OCI-LY3 (cell line): ENCODE data around the gene RAD9B.
"Not testable (repeated sequence)": the region's sequence is repeated elsewhere in the genome, so short reads cannot be mapped to it uniquely, and the experiment has no call there.

ENCODE experiments used
- H2AFZ ChIP-seq: fragments of 200-600, 300-600 bp; shearing (Covaris generic); 2 replicates; pipeline ENCODE4 v1.6.0; 2014; ENCODE audit warnings: antibody characterized with exemption, low read depth, low read length
- H3K27ac ChIP-seq: fragments of 200-600, 300-600 bp; sonication (generic); 2 replicates; pipeline ENCODE4 v1.5.1; 2014; ENCODE audit warnings: mild to moderate bottlenecking, low read length, moderate library complexity, mixed read lengths
- H3K27me3 ChIP-seq: fragments of 200-600, 300-600 bp; sonication (generic); 2 replicates; pipeline ENCODE4 v1.6.1; 2014; ENCODE audit warnings: low read depth, low read length, mixed read lengths
- H3K36me3 ChIP-seq: fragments of 200-600, 300-600 bp; sonication (generic); replicated peaks from 2 replicates; pipeline ENCODE3; 2014; ENCODE audit warnings: low read depth, low read length, mixed read lengths
- H3K4me1 ChIP-seq: fragments of 300-600, 200-600 bp; sonication (generic); 2 replicates; pipeline ENCODE4 v1.6.1; 2014; ENCODE audit warnings: low read length, mixed read lengths
- H3K4me2 ChIP-seq: fragments of 200-600, 300-600 bp; sonication (generic); 2 replicates; pipeline ENCODE4 v1.6.1; 2014; ENCODE audit warnings: low read length, mixed read lengths
- H3K4me3 ChIP-seq: fragments of 300-600, 200-600 bp; sonication (generic); 2 replicates; pipeline ENCODE4 v1.5.1; 2014; ENCODE audit warnings: antibody characterized with exemption, mild to moderate bottlenecking, low read length, moderate library complexity
- H3K79me2 ChIP-seq: fragments of 300-600, 200-600 bp; shearing (Covaris generic); 2 replicates; pipeline ENCODE4 v1.6.1; 2014; ENCODE audit warnings: mild to moderate bottlenecking, low read length, mixed read lengths
- H3K9ac ChIP-seq: fragments of 300-600, 200-600 bp; shearing (Covaris generic); 2 replicates; pipeline ENCODE4 v1.6.0; 2014; ENCODE audit warnings: mild to moderate bottlenecking, low read length, moderate library complexity
- H3K9me3 ChIP-seq: fragments of 200-600, 300-600 bp; shearing (Covaris generic); 2 replicates; pipeline ENCODE4 v1.6.1; 2014; ENCODE audit warnings: low read length, mixed read lengths; ENCODE audit not compliant: insufficient read depth
- H4K20me1 ChIP-seq: fragments of 200-600, 300-600 bp; sonication (generic); 2 replicates; pipeline ENCODE4 v1.6.1; 2016; ENCODE audit warnings: low read length, mixed read lengths; ENCODE audit not compliant: insufficient read depth
- CTCF ChIP-seq: fragments of 200-600, 300-600 bp; sonication (generic); IDR thresholded peaks from 2 replicates; pipeline ENCODE4 v1.5.1; 2014; ENCODE audit warnings: antibody characterized with exemption, low read length, low read depth
- EZH2phosphoT487 ChIP-seq: fragments of 200-600 bp; shearing (Covaris generic); IDR thresholded peaks from 2 replicates; pipeline ENCODE4 v1.6.1; 2018; ENCODE audit warnings: antibody characterized with exemption, mixed run types, low read depth

Gene RAD9B

GRCh38 chr12:110538869-110539622 lies 36.9 kb downstream of the RAD9B start:
- Histone ChIP-seq H3K79me2 (peaks cover 25% of the 10 kb centered on the region), H3K27me3 (no peaks in the 10 kb centered on the region), H3K9me3 (no peaks in the 10 kb centered on the region), H3K27ac (no peak overlapping the region), H4K20me1 (peaks cover 57% of the 10 kb centered on the region), H3K9ac (no peak overlapping the region), H3K4me1 (peaks cover 11% of the 10 kb centered on the region), H3K36me3 (peaks cover 78% of the 10 kb centered on the region), H2AFZ (no peak overlapping the region), H3K4me3 (no peak overlapping the region), H3K4me2 (no peak overlapping the region)
- TF ChIP-seq CTCF (no peak), EZH2phosphoT487 (no peak)

- no peaks in the 10 kb centered on the region for H3K27me3 ChIP-seq
- no peak overlapping the region for H3K4me2 ChIP-seq
- H3K27ac ChIP-seq: no peak overlapping the region
- H3K36me3 ChIP-seq: peaks cover 72% of the 10 kb centered on the region
- H3K79me2 ChIP-seq: peaks cover 25% of the 10 kb centered on the region
- TF ChIP-seq CTCF (no peak), EZH2phosphoT487 (no peak)
- H3K9ac ChIP-seq: no peak overlapping the region
- H3K9me3 ChIP-seq: no peaks in the 10 kb centered on the region
- no peak overlapping the region for H3K4me3 ChIP-seq
- peaks cover 47% of the 10 kb centered on the region for H4K20me1 ChIP-seq
- H3K4me1 ChIP-seq: peaks cover 11% of the 10 kb centered on the region
- no peak overlapping the region for H2AFZ ChIP-seq
Measured at GRCh38 chr12:110540048-110540447, 37.9 kb downstream of the RAD9B start.

GRCh38 chr12:110543252-110543959 lies 41.3 kb downstream of the RAD9B start:
- no peak for TF ChIP-seq CTCF
- TF ChIP-seq EZH2phosphoT487: no peak
- Histone ChIP-seq H3K36me3 (peaks cover 55% of the 10 kb centered on the region), H3K4me1 (peaks cover 11% of the 10 kb centered on the region), H3K79me2 (peaks cover 51% of the 10 kb centered on the region), H3K9me3 (no peaks in the 10 kb centered on the region), H3K27me3 (no peaks in the 10 kb centered on the region), H3K9ac (no peak overlapping the region), H3K4me3 (no peak overlapping the region), H2AFZ (no peak overlapping the region), H3K27ac (no peak overlapping the region), H3K4me2 (no peak overlapping the region), H4K20me1 (peaks cover 50% of the 10 kb centered on the region)

- H3K4me3 ChIP-seq: no peak overlapping the region
- TF ChIP-seq CTCF (no peak), EZH2phosphoT487 (no peak)
- peaks cover 50% of the 10 kb centered on the region for H4K20me1 ChIP-seq
- no peak overlapping the region for H3K27ac ChIP-seq
- H3K4me1 ChIP-seq: peaks cover 11% of the 10 kb centered on the region
- no peaks in the 10 kb centered on the region for H3K27me3 ChIP-seq
- peaks cover 55% of the 10 kb centered on the region for H3K36me3 ChIP-seq
- no peak overlapping the region for H3K9ac ChIP-seq
- peaks cover 56% of the 10 kb centered on the region for H3K79me2 ChIP-seq
- H3K9me3 ChIP-seq: no peaks in the 10 kb centered on the region
- no peak overlapping the region for H2AFZ ChIP-seq
- H3K4me2 ChIP-seq: no peak overlapping the region
Measured at GRCh38 chr12:110543965-110544364, 41.8 kb downstream of the RAD9B start.

- not testable (repeated sequence) for H2AFZ ChIP-seq, H3K9ac ChIP-seq, H3K4me1 ChIP-seq, H3K27ac ChIP-seq, H3K27me3 ChIP-seq, H3K4me3 ChIP-seq, H3K4me2 ChIP-seq, H3K9me3 ChIP-seq
- Histone ChIP-seq H3K79me2 (peaks cover 62% of the 10 kb centered on the region), H3K36me3 (peaks cover 48% of the 10 kb centered on the region), H4K20me1 (peaks cover 48% of the 10 kb centered on the region)
Measured at GRCh38 chr12:110545259-110545658, 43.1 kb downstream of the RAD9B start.
